ENCODE data around the gene H2AZ1. TPM values are rescaled to one million over a fixed set of nuclear protein-coding genes. Genes with fewer than 3 reads are reported as not detected.

Gene H2AZ1
- total and polyA plus RNA-seq, 9 of the 15 experiments (the other 6 are each of a cell fraction or from before 2014, with no cell fraction given), result 605 to 4,380 (median 768) TPM

GRCh38 chr4:99949034-99949998, 759 bp downstream of the H2AZ1 start (continued):
- TF ChIP-seq ATF2 (CRISPR knock-in tag; IDR thresholded peaks at IDR 0.05) (no peak), ERF (CRISPR knock-in tag; IDR thresholded peaks at IDR 0.05) (0 out of 2 replicates have a peak, but pooled peaks have one; percentile 10), RBM22 (IDR thresholded peaks at IDR 0.05; ENCODE audit: low read depth, low read length, poor library complexity, severe bottlenecking) (peak; percentile 98), CTBP1 (IDR thresholded peaks at IDR 0.05; ENCODE audit: borderline replicate concordance) (peak; percentile 89), BCLAF1 (IDR thresholded peaks at IDR 0.05; ENCODE audit: borderline replicate concordance in 1 of 2, control insufficient read depth in 1 of 2, low read depth in 2 of 2, low read length in 1 of 2) (peak in 1 of 2 experiments; percentile 69; a peak in 1 of 4 replicates), E4F1 (CRISPR knock-in tag; IDR thresholded peaks at IDR 0.05; ENCODE audit: borderline replicate concordance) (no peak), HDGF (IDR thresholded peaks at IDR 0.05) (0 out of 2 replicates have a peak, but pooled peaks have one; percentile 14), MTA3 (IDR thresholded peaks at IDR 0.05; ENCODE audit: borderline replicate concordance) (peak; percentile 69; the same call in 1 of the 2 replicates), ZNF24 (IDR thresholded peaks at IDR 0.05) (no peak), CBFB (CRISPR knock-in tag; IDR thresholded peaks at IDR 0.05) (peak; percentile 86; the same call in 1 of the 2 replicates), POU5F1 (IDR thresholded peaks at IDR 0.05; ENCODE audit: borderline replicate concordance, low read depth, low read length, partially characterized antibody) (no peak), TAL1 (IDR thresholded peaks at IDR 0.05) (peak; percentile 3; the same call in 1 of the 2 replicates), RBBP5 (IDR thresholded peaks at IDR 0.05; ENCODE audit: borderline replicate concordance, insufficient read depth, low read length, poor library complexity, severe bottlenecking) (peak; percentile 86)
- TF ChIP-seq, protein P1, sequence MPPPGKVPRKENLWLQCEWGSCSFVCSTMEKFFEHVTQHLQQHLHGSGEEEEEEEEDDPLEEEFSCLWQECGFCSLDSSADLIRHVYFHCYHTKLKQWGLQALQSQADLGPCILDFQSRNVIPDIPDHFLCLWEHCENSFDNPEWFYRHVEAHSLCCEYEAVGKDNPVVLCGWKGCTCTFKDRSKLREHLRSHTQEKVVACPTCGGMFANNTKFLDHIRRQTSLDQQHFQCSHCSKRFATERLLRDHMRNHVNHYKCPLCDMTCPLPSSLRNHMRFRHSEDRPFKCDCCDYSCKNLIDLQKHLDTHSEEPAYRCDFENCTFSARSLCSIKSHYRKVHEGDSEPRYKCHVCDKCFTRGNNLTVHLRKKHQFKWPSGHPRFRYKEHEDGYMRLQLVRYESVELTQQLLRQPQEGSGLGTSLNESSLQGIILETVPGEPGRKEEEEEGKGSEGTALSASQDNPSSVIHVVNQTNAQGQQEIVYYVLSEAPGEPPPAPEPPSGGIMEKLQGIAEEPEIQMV (tag; conservative IDR thresholded peaks at IDR 0.05; ENCODE audit: low read depth), result no peak
- TF ChIP-seq, protein P2, sequence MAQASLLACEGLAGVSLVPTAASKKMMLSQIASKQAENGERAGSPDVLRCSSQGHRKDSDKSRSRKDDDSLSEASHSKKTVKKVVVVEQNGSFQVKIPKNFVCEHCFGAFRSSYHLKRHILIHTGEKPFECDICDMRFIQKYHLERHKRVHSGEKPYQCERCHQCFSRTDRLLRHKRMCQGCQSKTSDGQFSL (CRISPR knock-in tag; IDR thresholded peaks at IDR 0.05), result peak; percentile 93
- TF ChIP-seq, protein P2 (tag; IDR thresholded peaks at IDR 0.05), result no peak; a peak in 1 of 4 replicates

All from K562 (cell line).